GM12872 (cell line): ENCODE data around the gene EIF4E3.

Experiments used
- TF ChIP-seq, protein P1 (sequence below): IDR thresholded peaks from 3 replicates; pipeline ENCODE4 v1.5.1; 2011; ENCODE audit warnings: low read depth, mild to moderate bottlenecking, low read length, moderate library complexity; ENCODE audit not compliant: insufficient read depth

EIF4E3 gene

DNA sequence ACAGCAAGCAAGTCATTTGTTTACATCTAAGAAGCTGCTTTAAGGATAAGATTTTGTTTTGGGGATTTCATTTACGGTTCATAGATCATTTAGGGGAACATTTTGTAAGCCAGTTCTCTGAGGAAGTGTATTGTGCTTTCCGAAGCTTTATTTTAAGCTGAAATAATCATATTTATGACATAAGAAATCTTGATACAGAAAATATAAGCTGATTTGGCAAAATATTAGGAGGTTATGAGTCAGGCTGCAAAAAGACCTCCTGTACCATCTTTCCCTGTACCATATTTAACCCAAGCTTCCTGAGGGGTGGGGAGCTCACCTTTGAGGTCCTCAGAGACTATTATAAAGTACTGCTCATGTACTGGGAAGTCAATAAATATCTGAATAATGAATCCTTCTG is 8.1 kb upstream of the EIF4E3 start:
- TF ChIP-seq, protein P1, sequence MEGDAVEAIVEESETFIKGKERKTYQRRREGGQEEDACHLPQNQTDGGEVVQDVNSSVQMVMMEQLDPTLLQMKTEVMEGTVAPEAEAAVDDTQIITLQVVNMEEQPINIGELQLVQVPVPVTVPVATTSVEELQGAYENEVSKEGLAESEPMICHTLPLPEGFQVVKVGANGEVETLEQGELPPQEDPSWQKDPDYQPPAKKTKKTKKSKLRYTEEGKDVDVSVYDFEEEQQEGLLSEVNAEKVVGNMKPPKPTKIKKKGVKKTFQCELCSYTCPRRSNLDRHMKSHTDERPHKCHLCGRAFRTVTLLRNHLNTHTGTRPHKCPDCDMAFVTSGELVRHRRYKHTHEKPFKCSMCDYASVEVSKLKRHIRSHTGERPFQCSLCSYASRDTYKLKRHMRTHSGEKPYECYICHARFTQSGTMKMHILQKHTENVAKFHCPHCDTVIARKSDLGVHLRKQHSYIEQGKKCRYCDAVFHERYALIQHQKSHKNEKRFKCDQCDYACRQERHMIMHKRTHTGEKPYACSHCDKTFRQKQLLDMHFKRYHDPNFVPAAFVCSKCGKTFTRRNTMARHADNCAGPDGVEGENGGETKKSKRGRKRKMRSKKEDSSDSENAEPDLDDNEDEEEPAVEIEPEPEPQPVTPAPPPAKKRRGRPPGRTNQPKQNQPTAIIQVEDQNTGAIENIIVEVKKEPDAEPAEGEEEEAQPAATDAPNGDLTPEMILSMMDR = no peak

DNA sequence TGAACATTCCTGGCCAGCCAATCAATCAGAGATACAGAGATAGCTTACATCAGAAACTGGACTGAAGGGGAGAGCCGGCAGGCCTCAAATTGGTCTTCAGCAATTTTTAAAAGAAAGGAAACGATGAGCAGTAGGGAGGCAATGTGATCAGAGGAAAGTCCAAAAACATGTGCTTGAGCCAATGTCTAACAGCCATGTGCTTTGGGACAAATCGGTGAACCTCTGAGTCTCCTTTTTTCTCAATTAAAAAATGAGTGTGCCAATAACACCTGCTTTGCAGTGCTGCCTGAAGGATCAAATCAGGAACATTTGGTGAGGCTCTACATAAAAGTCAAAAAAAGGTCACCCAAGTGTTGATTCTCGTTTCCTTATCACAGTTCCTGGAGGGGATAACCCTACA is 7.4 kb upstream of the EIF4E3 start:
- TF ChIP-seq, protein P1 = no peak

DNA sequence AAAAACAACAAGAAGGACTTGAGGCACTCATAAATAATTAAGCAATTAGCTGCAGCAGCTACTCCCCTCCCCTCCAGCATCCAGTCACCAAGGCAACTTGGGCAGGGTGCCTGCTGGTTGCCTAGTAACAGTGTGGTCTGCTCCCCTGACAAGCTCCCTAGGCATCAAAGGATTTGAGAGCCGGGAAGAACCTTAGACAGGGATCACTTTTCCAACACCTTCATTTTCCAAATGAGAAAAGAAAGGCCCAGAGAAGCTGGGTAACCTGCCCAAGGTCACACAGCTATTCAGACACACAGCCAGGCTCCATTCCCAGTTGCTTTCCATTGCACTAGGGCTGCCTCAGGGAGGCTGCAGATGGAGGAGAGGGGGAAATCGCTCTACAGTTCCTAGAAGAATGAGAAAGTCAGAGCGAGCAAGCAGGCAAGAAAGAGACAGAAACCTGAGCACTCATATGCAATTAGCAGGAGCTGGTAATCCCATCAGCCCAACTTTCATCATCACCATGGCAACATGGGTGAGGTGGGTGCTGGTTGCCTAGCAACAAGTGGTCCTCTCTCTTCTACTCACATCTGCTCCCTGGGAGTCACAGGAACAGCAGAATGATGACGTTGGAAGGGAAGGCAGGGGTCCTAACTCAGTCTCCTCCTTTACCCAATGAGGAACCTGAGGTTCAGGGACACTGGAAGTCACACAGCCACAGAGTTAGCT is 3.6 kb upstream of the EIF4E3 start:
- TF ChIP-seq, protein P1 = no peak

DNA sequence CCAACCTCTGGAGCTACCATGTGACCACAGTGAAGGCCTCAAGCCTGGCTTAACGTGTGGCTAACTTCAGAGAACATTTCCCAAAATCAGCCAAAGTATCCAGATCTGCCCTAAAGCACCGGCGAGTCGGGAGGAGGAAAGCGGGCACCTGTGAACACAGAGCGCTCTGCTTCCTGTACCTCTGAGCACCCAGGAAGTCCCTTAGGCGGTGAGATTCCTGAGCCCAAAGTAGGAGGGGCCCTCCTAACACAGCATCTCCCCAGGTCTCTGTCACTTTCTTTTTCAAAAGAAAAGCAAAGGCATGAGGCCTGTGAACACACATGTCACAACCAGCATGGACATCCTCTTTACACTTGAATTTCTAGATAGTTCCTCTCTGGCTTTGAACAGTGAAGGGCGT is 944 bp upstream of the EIF4E3 start:
- TF ChIP-seq, protein P1 = no peak

DNA sequence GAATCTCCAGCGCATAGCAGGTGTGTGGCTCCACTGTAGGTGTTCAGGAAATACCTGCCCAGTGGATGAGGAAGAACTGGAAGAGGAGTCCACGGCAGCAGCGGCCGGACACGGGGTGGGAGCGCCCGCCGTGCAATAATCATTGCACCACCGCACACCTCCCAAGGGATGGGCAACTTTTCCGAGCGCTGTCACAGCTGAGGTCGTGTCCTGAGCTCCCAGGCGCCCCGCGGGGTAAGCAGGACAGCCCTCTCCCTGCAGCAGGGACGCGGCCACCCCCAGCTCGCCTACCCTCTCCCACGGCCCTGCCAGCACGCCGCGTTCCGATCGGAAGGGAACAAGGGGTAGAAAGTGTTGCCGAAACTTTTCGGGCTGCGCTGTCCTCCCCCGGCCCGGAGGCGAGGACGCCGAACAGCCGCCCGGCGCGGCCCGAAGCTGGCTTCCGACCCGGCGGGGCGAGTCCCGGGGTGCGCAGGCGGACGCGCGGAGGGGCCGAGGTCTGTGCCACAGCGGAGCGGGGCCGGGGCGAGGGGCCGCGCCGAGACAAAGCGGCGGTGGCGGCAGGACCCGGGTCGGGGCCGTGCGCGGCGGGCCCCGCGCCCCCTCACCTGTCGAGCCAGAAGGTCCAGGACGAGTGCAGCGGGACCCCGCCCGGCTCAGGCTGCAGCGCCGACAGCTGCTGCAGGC is 475 bp downstream of the EIF4E3 start:
- TF ChIP-seq, protein P1 = no peak

DNA sequence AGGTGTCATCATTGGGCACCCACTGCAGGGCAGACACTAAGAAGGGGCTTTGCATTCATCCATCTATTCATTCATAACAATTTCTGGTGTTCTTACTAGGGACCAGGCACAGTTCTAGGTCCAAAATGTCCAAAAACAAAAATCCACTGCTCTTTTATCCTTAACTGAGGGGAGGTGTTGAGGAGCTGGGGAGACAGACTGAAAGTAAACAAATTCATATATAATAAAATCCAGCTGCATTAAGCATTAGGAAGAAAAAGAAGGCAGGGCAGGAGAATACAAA is 1.1 kb downstream of the EIF4E3 start:
- TF ChIP-seq, protein P1 = no peak

DNA sequence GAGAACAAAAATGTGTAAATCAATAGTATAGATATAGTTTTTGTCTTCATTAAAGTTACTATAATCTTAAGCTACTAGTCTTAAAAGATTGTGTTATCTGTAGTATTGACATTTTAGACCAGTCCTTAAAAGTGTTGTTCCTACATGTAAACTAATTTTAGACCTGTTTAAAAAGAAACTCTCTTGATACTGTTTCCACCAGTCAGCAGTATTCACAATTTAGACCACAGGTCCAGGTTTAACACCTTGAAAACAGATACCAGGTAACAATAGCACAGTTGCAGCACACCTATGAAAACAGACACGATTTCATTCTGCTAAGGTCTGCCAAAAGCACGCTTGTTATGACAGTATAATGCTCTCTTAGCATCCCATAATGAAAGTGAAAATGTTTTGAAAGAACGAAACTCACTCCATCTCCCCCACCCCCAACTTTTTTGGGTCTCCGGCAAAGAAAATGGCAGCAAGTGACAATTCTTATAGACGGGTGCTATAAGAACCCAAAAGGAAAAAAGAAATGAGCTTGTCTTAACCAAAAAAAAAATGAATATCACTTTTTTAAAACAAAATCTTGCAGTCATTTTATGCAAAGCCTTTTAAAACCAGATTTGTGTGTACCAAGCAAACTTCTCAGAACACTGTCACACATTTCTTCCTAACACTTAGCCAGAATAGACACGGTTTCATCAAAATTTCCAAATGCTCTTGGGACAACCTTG is 1.6 kb downstream of the EIF4E3 start:
- TF ChIP-seq, protein P1 = no peak
